IPS-20b (cell line): ENCODE measurements around the gene VARS1.

ENCODE experiments used
- H3K27ac ChIP-seq: one replicate; pipeline ENCODE4 v1.5.1; 2013; ENCODE audit warnings: low read length
- H3K27me3 ChIP-seq: 2 replicates; pipeline ENCODE4 v1.6.1; 2013; ENCODE audit warnings: mild to moderate bottlenecking, low read length, inconsistent platforms; ENCODE audit not compliant: insufficient read depth
- H3K36me3 ChIP-seq: 2 replicates; pipeline ENCODE4 v1.6.1; 2013; ENCODE audit warnings: low read depth, mild to moderate bottlenecking, inconsistent platforms, low read length, moderate library complexity; ENCODE audit not compliant: insufficient read depth
- H3K4me1 ChIP-seq: 2 replicates; pipeline ENCODE4 v1.6.1; 2013; ENCODE audit warnings: mild to moderate bottlenecking, control low read depth, inconsistent platforms, low read length, moderate library complexity; ENCODE audit not compliant: insufficient read depth
- H3K4me3 ChIP-seq: 2 replicates; pipeline ENCODE4 v1.5.1; 2013; ENCODE audit warnings: mild to moderate bottlenecking, low read length, inconsistent platforms
- H3K9ac ChIP-seq: 2 replicates; pipeline ENCODE4 v1.6.1; 2013; ENCODE audit warnings: low read depth, mild to moderate bottlenecking, inconsistent platforms, low read length, moderate library complexity
- H3K9me3 ChIP-seq: 2 replicates; pipeline ENCODE4 v1.6.1; 2013; ENCODE audit warnings: mild to moderate bottlenecking, low read depth, low read length, inconsistent platforms; ENCODE audit not compliant: insufficient read depth

The VARS1 gene

GRCh38 chr6:31763619-31763940 is 32.0 kb downstream of the VARS1 start:
- H3K4me1 ChIP-seq: peaks cover 7% of the 10 kb centered on the region; the same call in 1 of the 2 replicates
- no peak overlapping the region; the same call in 1 of the 2 replicates for H3K9ac ChIP-seq
- no peaks in the 10 kb centered on the region for H3K9me3 ChIP-seq
- no peaks in the 10 kb centered on the region; the same call in 1 of the 2 replicates for H3K27me3 ChIP-seq
- H3K4me3 ChIP-seq: no peak overlapping the region
- H3K27ac ChIP-seq: no peak overlapping the region
- peaks cover 21% of the 10 kb centered on the region for H3K36me3 ChIP-seq

GRCh38 chr6:31762878-31763618 is 32.5 kb downstream of the VARS1 start:
- H3K36me3 ChIP-seq: peaks cover 21% of the 10 kb centered on the region
- no peak overlapping the region for H3K4me3 ChIP-seq
- peaks cover 7% of the 10 kb centered on the region; the same call in 1 of the 2 replicates for H3K4me1 ChIP-seq
- no peaks in the 10 kb centered on the region for H3K9me3 ChIP-seq
- H3K27ac ChIP-seq: no peak overlapping the region
- H3K9ac ChIP-seq: no peak overlapping the region; the same call in 1 of the 2 replicates
- no peaks in the 10 kb centered on the region; the same call in 1 of the 2 replicates for H3K27me3 ChIP-seq

GRCh38 chr6:31762356-31762755 is 33.2 kb downstream of the VARS1 start, which contains the start of gene SAPCD1:
SAPCD1 (plus strand) TSS chr6:31762656; CDS start chr6:31763055, 399 bp downstream.
- Histone ChIP-seq H3K27ac (no peak within 1 kb of the TSS), H3K36me3 (peaks cover 21% of the 10 kb centered on the region), H3K4me3 (no peak within 1 kb of the TSS), H3K27me3 (no peaks in the 10 kb centered on the region; the same call in 1 of the 2 replicates), H3K4me1 (peaks cover 7% of the 10 kb centered on the region; the same call in 1 of the 2 replicates), H3K9ac (no peak within 1 kb of the TSS; the same call in 1 of the 2 replicates), H3K9me3 (no peaks in the 10 kb centered on the region)

- Histone ChIP-seq H3K9ac (no peak overlapping the region), H3K27ac (no peak overlapping the region), H3K4me3 (no peak overlapping the region), H3K4me1 (peaks cover 7% of the 10 kb centered on the region; the same call in 1 of the 2 replicates), H3K9me3 (no peaks in the 10 kb centered on the region), H3K27me3 (no peaks in the 10 kb centered on the region), H3K36me3 (peaks cover 21% of the 10 kb centered on the region)
These were observed 34.2 kb downstream of the VARS1 start for GRCh38 chr6:31761343-31761742.

GRCh38 chr6:31760790-31761189 is 34.8 kb downstream of the VARS1 start:
- H3K4me3 ChIP-seq: no peak overlapping the region
- peaks cover 7% of the 10 kb centered on the region; the same call in 1 of the 2 replicates for H3K4me1 ChIP-seq
- H3K9me3 ChIP-seq: no peaks in the 10 kb centered on the region
- peaks cover 21% of the 10 kb centered on the region for H3K36me3 ChIP-seq
- H3K27me3 ChIP-seq: no peaks in the 10 kb centered on the region
- no peak overlapping the region for H3K9ac ChIP-seq
- no peak overlapping the region for H3K27ac ChIP-seq

GRCh38 chr6:31758281-31758680 is 37.3 kb downstream of the VARS1 start:
- no peak overlapping the region for H3K4me3 ChIP-seq
- H3K4me1 ChIP-seq: peaks cover 2% of the 10 kb centered on the region; the same call in 1 of the 2 replicates
- no peaks in the 10 kb centered on the region for H3K9me3 ChIP-seq
- no peak overlapping the region for H3K9ac ChIP-seq
- H3K27me3 ChIP-seq: no peaks in the 10 kb centered on the region
- H3K36me3 ChIP-seq: peaks cover 21% of the 10 kb centered on the region
- H3K27ac ChIP-seq: no peak overlapping the region

GRCh38 chr6:31752739-31753319 is 42.7 kb downstream of the VARS1 start:
- H3K27me3 ChIP-seq: no peaks in the 10 kb centered on the region
- peaks cover 5% of the 10 kb centered on the region; the same call in 1 of the 2 replicates for H3K36me3 ChIP-seq
- H3K9me3 ChIP-seq: no peaks in the 10 kb centered on the region
- H3K9ac ChIP-seq: no peak overlapping the region
- H3K27ac ChIP-seq: no peak overlapping the region
- no peak overlapping the region for H3K4me3 ChIP-seq
- H3K4me1 ChIP-seq: no peaks in the 10 kb centered on the region

GRCh38 chr6:31750411-31751022 is 45.0 kb downstream of the VARS1 start:
- Histone ChIP-seq H3K9ac (no peak overlapping the region), H3K36me3 (peaks cover 9% of the 10 kb centered on the region; the same call in 1 of the 2 replicates), H3K27me3 (no peaks in the 10 kb centered on the region), H3K9me3 (no peaks in the 10 kb centered on the region), H3K27ac (no peak overlapping the region), H3K4me1 (no peaks in the 10 kb centered on the region), H3K4me3 (no peak overlapping the region)

- no peak overlapping the region for H3K27ac ChIP-seq
These were observed 46.1 kb downstream of the VARS1 start for GRCh38 chr6:31749301-31750036.

More at GRCh38 chr6:31749301-31750036, 46.1 kb downstream of the VARS1 start:
- Histone ChIP-seq H3K4me3 (no peak overlapping the region), H3K9me3 (no peaks in the 10 kb centered on the region), H3K4me1 (no peaks in the 10 kb centered on the region), H3K9ac (no peak overlapping the region), H3K36me3 (peaks cover 9% of the 10 kb centered on the region; the same call in 1 of the 2 replicates), H3K27me3 (no peaks in the 10 kb centered on the region)
